GM23338 (cell line): ENCODE data around the gene TINCR. TPM values are rescaled to one million over a fixed set of nuclear protein-coding genes. Genes with fewer than 3 reads are reported as not detected.

Experiments used
- ATAC-seq: fragments of 200-7000 bp; cut with Tn5 transposase; 3 replicates; pipeline ENCODE4 v1.9.1; 2020
- DNase-seq: peaks from one replicate; pipeline ENCODE4 v3.0.0-alpha.2; 2015; ENCODE audit warnings: low spot score
- H2AFZ ChIP-seq: fragments of 200-600 bp; sonication (generic); 2 replicates; pipeline ENCODE4 v1.8.0; 2016; ENCODE audit warnings: antibody characterized with exemption, mild to moderate bottlenecking, moderate library complexity
- H3F3A ChIP-seq: fragments of 200-600 bp; sonication (generic); replicated peaks from 2 replicates; pipeline ENCODE4 v1.8.0; 2017; ENCODE audit warnings: antibody characterized with exemption, mixed run types, low read depth
- H3K27ac ChIP-seq: fragments of 200-600 bp; sonication (generic); 2 replicates; pipeline ENCODE4 v1.6.1; 2016; ENCODE audit warnings: low read depth
- H3K27me3 ChIP-seq: fragments of 200-600 bp; sonication (generic); 2 replicates; pipeline ENCODE4 v1.8.0; 2016; ENCODE audit warnings: mild to moderate bottlenecking, mixed run types, moderate library complexity; ENCODE audit not compliant: insufficient read depth
- H3K36me3 ChIP-seq: fragments of 200-600 bp; sonication (generic); 2 replicates; pipeline ENCODE4 v1.8.0; 2016; ENCODE audit warnings: mild to moderate bottlenecking; ENCODE audit not compliant: insufficient read depth
- H3K4me1 ChIP-seq: fragments of 200-600 bp; sonication (generic); 2 replicates; pipeline ENCODE4 v1.8.0; 2016; ENCODE audit warnings: mild to moderate bottlenecking, moderate library complexity; ENCODE audit not compliant: insufficient read depth
- H3K4me2 ChIP-seq: fragments of 200-600 bp; sonication (generic); 2 replicates; pipeline ENCODE4 v1.7.1; 2017; ENCODE audit warnings: mixed run types
- H3K4me3 ChIP-seq: fragments of 200-600 bp; sonication (generic); 2 replicates; pipeline ENCODE4 v1.6.1; 2016; ENCODE audit warnings: mixed run types
- H3K79me2 ChIP-seq: fragments of 200-600 bp; sonication (generic); replicated peaks from 2 replicates; pipeline ENCODE4 v1.8.0; 2017; ENCODE audit warnings: mild to moderate bottlenecking; ENCODE audit not compliant: insufficient read depth
- H3K9me2 ChIP-seq: fragments of 200-600 bp; sonication (generic); 2 replicates; pipeline ENCODE4 v1.8.0; 2017; ENCODE audit not compliant: insufficient read depth
- H4K20me1 ChIP-seq: fragments of 200-600 bp; sonication (generic); replicated peaks from 2 replicates; pipeline ENCODE4 v1.8.0; 2017; ENCODE audit warnings: mild to moderate bottlenecking; ENCODE audit not compliant: insufficient read depth
- H3K27ac Mint-ChIP-seq: 2 replicates; pipeline ENCODE4 v1.8.0; 2020; ENCODE audit warnings: inconsistent platforms, mild to moderate bottlenecking, moderate library complexity, mixed read lengths
- H3K27me3 Mint-ChIP-seq: 3 replicates; pipeline ENCODE4 v1.8.0; 2022; ENCODE audit warnings: low read depth, mild to moderate bottlenecking, moderate library complexity, mixed read lengths, inconsistent platforms; ENCODE audit not compliant: insufficient read depth, poor library complexity
- H3K36me3 Mint-ChIP-seq: 3 replicates; pipeline ENCODE4 v1.8.0; 2021; ENCODE audit warnings: low read depth, mild to moderate bottlenecking, inconsistent platforms, moderate library complexity, mixed read lengths
- H3K4me1 Mint-ChIP-seq: 3 replicates; pipeline ENCODE4 v1.8.0; 2020; ENCODE audit warnings: mild to moderate bottlenecking, inconsistent platforms, mixed read lengths
- H3K4me3 Mint-ChIP-seq: 3 replicates; pipeline ENCODE4 v1.8.0; 2021; ENCODE audit warnings: moderate library complexity, mild to moderate bottlenecking, inconsistent platforms, mixed read lengths
- H3K9me3 Mint-ChIP-seq: 3 replicates; pipeline ENCODE4 v1.8.0; 2020; ENCODE audit warnings: moderate library complexity, mild to moderate bottlenecking, inconsistent platforms, mixed read lengths
- EZH2 ChIP-seq: fragments of 200-600 bp; sonication (generic); IDR thresholded peaks from one replicate; pipeline ENCODE4 v1.8.0; 2017; ENCODE audit warnings: antibody characterized with exemption, mild to moderate bottlenecking, low read depth; ENCODE audit not compliant: unreplicated experiment
- EZH2phosphoT487 ChIP-seq: fragments of 200-600 bp; sonication (generic); IDR thresholded peaks from one replicate; pipeline ENCODE4 v1.8.1; 2018; ENCODE audit warnings: antibody characterized with exemption; ENCODE audit not compliant: unreplicated experiment
- POLR2AphosphoS5 ChIP-seq: IDR thresholded peaks from 2 replicates; pipeline ENCODE4 v1.6.1; 2016; ENCODE audit warnings: antibody characterized with exemption, low read depth
- ZNF331 ChIP-seq: fragments of 250-450 bp; sonication (Bioruptor Pico); IDR thresholded peaks from 2 replicates; pipeline ENCODE4 v1.5.0; 2020; ENCODE audit warnings: low read depth, mild to moderate bottlenecking, moderate library complexity
- ZNF462 ChIP-seq: fragments of 250-450 bp; sonication (Bioruptor Pico); IDR thresholded peaks from 2 replicates; pipeline ENCODE4 v1.5.0; 2020; ENCODE audit warnings: mild to moderate bottlenecking, moderate library complexity
- polyA plus RNA-seq: library from polyadenylated mRNA; unstranded; fragments of >200 nt; fragmentation: Nextera tagmentation; extraction: Ambion mirVana; gene quantifications from 2 replicates; pipeline ENCODE4 v1.2.1, GENCODE V29; 2016
- total RNA-seq: library from RNA; depleted of rRNA; stranded (reverse); fragments of >200 nt; shearing (Covaris generic); gene quantifications from 2 replicates; pipeline ENCODE4 v1.2.3, GENCODE V29; 2014
- TF ChIP-seq, protein P1 (sequence below), 2 experiments: fragments of 200-600 bp in 1 of 2; sonication (generic) in 1 of 2; conservative IDR thresholded peaks; 2 replicates each; pipeline versions ENCODE4 v1.5.1 to v1.6.1; 2016 to 2017; ENCODE audit warnings: antibody characterized with exemption in 2 of 2, low read depth in 2 of 2, mild to moderate bottlenecking in 2 of 2, moderate library complexity in 1 of 2

The TINCR gene
- total and polyA plus RNA-seq, 2 experiments from 2014 or later: 0.42 to 0.97 TPM

GRCh38 chr19:5593343-5594255, 25.8 kb upstream of the TINCR start (continued):
- no peak for TF ChIP-seq ZNF462 (CRISPR knock-in tag)
- no peak for TF ChIP-seq EZH2phosphoT487
- TF ChIP-seq POLR2AphosphoS5: no peak
- no peak for TF ChIP-seq EZH2
- no peak for TF ChIP-seq ZNF331 (CRISPR knock-in tag)

- Mint-ChIP-seq H3K27me3 (peaks cover 8% of the 10 kb centered on the region), H3K36me3 (peaks cover 82% of the 10 kb centered on the region), H3K4me3 (no peak overlapping the region), H3K4me1 (peaks cover 12% of the 10 kb centered on the region), H3K27ac (no peak overlapping the region), H3K9me3 (no peaks in the 10 kb centered on the region; the same call in 2 of the 3 replicates)
- Histone ChIP-seq H3K27me3 (no peaks in the 10 kb centered on the region), H3K4me3 (no peak overlapping the region), H3K4me2 (no peak overlapping the region), H4K20me1 (peaks cover 10% of the 10 kb centered on the region; the same call in 1 of the 2 replicates), H3K9me2 (no peaks in the 10 kb centered on the region), H3K27ac (no peak overlapping the region), H3K36me3 (peaks cover 23% of the 10 kb centered on the region), H3F3A (0 out of 2 replicates have a peak, but pooled peaks cover 2% of the 10 kb centered on the region), H3K4me1 (no peaks in the 10 kb centered on the region), H3K79me2 (peaks cover 3% of the 10 kb centered on the region; the same call in 1 of the 2 replicates), H2AFZ (no peak overlapping the region)
- DNase-seq (no peak), ATAC-seq (no peak)
- TF ChIP-seq, protein P1, sequence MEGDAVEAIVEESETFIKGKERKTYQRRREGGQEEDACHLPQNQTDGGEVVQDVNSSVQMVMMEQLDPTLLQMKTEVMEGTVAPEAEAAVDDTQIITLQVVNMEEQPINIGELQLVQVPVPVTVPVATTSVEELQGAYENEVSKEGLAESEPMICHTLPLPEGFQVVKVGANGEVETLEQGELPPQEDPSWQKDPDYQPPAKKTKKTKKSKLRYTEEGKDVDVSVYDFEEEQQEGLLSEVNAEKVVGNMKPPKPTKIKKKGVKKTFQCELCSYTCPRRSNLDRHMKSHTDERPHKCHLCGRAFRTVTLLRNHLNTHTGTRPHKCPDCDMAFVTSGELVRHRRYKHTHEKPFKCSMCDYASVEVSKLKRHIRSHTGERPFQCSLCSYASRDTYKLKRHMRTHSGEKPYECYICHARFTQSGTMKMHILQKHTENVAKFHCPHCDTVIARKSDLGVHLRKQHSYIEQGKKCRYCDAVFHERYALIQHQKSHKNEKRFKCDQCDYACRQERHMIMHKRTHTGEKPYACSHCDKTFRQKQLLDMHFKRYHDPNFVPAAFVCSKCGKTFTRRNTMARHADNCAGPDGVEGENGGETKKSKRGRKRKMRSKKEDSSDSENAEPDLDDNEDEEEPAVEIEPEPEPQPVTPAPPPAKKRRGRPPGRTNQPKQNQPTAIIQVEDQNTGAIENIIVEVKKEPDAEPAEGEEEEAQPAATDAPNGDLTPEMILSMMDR (conservative IDR thresholded peaks at IDR 0.05; ENCODE audit: low read depth in 2 of 2): no peak
These were observed 25.0 kb upstream of the TINCR start for GRCh38 chr19:5592531-5593342.
